ENCODE data around the gene CXorf58. TPM values are rescaled to one million over a fixed set of nuclear protein-coding genes. Genes with fewer than 3 reads are reported as not detected.

CXorf58 gene
- total and polyA plus RNA-seq, 2 of the 13 experiments (the other 11 are each of a cell fraction or from before 2014, with no cell fraction given) = not detected

DNA sequence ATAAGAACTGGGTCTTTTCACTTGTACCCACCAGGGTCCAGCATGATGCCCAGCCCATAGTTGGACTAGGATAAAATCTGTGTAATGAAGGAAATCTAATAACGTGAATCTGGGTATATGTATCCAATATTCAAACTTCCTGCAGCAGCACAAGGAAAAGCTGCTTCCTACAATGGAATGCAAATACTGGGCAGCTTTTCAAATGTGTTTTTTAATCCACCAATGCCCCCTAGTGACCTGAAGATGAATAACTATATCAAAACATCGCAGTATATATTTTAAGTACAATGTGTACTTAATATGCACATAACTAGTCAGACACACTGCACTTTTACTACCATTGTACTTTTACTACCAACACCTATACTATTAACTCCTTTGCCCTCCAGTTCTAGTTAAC is 5.4 kb upstream of the CXorf58 start:
- Histone ChIP-seq H3K36me3 (replicated peaks in 1 of 2; ENCODE audit: control insufficient read depth in 1 of 2, insufficient read depth in 2 of 2, low read length in 2 of 2) (no peaks in the 10 kb centered on the region), H3K4me3 (replicated peaks in 1 of 3; ENCODE audit: insufficient read depth in 1 of 3, low read depth in 2 of 3, low read length in 3 of 3) (peak overlapping the region in 1 of 3 experiments; percentile 33; a peak in 2 of 6 replicates), H3K9me3 (ENCODE audit: low read length) (no peaks in the 10 kb centered on the region), H3K27ac (ENCODE audit: extremely low read length, insufficient read depth, low read length) (no peak overlapping the region), H3K79me2 (ENCODE audit: insufficient read depth, low read length) (peaks cover 5% of the 10 kb centered on the region), H4K20me1 (ENCODE audit: insufficient read depth, low read length) (no peaks in the 10 kb centered on the region), H3K27me3 (ENCODE audit: control insufficient read depth in 1 of 2, insufficient read depth in 2 of 2, low read length in 2 of 2) (no peaks in the 10 kb centered on the region), H3K4me2 (ENCODE audit: low read depth, low read length) (peak overlapping the region; percentile 71), H3K9ac (ENCODE audit: insufficient read depth, low read depth, low read length) (peak overlapping the region; percentile 22; the same call in 1 of the 2 replicates), H3K4me1 (ENCODE audit: insufficient read depth, low read length) (peaks cover 60% of the 10 kb centered on the region), H2AFZ (ENCODE audit: low read length) (no peak overlapping the region)
- ChIA-PET POLR2A (interaction anchor here (0.9 to 3.1 kb wide), 7 partner anchors 76 to 208 kb away, joined by 3 to 91 read pairs (median 7); partner anchors contain the start of genes ACOT9 and SAT1), CTCF (ENCODE audit: low intra/inter-chr PET ratio, low total read pairs) (interaction anchor here (1.0 to 2.7 kb wide), 5 partner anchors 30 to 207 kb away, joined by 3 to 50 read pairs (median 27); partner anchors contain the start of gene SAT1)
- DNase-seq (ENCODE audit: low spot score) (peak; percentile 50), ATAC-seq (peak; percentile 67), FAIRE-seq (no peak)
- intact Hi-C loops (cut with micrococcal nuclease; ENCODE audit: unreplicated experiment) (loop anchor here (1.0 to 5.0 kb wide), 4 partner anchors 60 to 208 kb away; no protein-coding TSS in a partner anchor), in situ Hi-C loops (cut with HindIII; ENCODE audit: extremely low pct_ligation_motif_present, low pct_unique_long_range_greater_than_20kb) (loop anchor here (5.0 kb wide), 3 partner anchors 120 to 210 kb away; partner anchors contain the start of gene SAT1)
- 8% methylated on average over 1 of the region's 2 CpGs for WGBS (ENCODE audit: low lambda C conversion rate)
- BruUV-seq (replicated peaks) = no TSS peak
- no peak for TF ChIP-seq ZC3H4 (CRISPR knock-in tag; IDR thresholded peaks at IDR 0.05; ENCODE audit: borderline replicate concordance)
- TF ChIP-seq, protein P1, sequence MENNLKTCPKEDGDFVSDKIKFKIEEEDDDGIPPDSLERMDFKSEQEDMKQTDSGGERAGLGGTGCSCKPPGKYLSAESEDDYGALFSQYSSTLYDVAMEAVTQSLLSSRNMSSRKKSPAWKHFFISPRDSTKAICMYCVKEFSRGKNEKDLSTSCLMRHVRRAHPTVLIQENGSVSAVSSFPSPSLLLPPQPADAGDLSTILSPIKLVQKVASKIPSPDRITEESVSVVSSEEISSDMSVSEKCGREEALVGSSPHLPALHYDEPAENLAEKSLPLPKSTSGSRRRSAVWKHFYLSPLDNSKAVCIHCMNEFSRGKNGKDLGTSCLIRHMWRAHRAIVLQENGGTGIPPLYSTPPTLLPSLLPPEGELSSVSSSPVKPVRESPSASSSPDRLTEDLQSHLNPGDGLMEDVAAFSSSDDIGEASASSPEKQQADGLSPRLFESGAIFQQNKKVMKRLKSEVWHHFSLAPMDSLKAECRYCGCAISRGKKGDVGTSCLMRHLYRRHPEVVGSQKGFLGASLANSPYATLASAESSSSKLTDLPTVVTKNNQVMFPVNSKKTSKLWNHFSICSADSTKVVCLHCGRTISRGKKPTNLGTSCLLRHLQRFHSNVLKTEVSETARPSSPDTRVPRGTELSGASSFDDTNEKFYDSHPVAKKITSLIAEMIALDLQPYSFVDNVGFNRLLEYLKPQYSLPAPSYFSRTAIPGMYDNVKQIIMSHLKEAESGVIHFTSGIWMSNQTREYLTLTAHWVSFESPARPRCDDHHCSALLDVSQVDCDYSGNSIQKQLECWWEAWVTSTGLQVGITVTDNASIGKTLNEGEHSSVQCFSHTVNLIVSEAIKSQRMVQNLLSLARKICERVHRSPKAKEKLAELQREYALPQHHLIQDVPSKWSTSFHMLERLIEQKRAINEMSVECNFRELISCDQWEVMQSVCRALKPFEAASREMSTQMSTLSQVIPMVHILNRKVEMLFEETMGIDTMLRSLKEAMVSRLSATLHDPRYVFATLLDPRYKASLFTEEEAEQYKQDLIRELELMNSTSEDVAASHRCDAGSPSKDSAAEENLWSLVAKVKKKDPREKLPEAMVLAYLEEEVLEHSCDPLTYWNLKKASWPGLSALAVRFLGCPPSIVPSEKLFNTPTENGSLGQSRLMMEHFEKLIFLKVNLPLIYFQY (CRISPR knock-in tag; IDR thresholded peaks at IDR 0.05; ENCODE audit: borderline replicate concordance) = no peak
- TF ChIP-seq, protein P2, sequence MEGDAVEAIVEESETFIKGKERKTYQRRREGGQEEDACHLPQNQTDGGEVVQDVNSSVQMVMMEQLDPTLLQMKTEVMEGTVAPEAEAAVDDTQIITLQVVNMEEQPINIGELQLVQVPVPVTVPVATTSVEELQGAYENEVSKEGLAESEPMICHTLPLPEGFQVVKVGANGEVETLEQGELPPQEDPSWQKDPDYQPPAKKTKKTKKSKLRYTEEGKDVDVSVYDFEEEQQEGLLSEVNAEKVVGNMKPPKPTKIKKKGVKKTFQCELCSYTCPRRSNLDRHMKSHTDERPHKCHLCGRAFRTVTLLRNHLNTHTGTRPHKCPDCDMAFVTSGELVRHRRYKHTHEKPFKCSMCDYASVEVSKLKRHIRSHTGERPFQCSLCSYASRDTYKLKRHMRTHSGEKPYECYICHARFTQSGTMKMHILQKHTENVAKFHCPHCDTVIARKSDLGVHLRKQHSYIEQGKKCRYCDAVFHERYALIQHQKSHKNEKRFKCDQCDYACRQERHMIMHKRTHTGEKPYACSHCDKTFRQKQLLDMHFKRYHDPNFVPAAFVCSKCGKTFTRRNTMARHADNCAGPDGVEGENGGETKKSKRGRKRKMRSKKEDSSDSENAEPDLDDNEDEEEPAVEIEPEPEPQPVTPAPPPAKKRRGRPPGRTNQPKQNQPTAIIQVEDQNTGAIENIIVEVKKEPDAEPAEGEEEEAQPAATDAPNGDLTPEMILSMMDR (CRISPR knock-in tag; IDR thresholded peaks at IDR 0.05) = peak; percentile 63
- TF ChIP-seq KLF6 (CRISPR knock-in tag; IDR thresholded peaks at IDR 0.05) = no peak
- no peak for TF ChIP-seq ZNF883 (CRISPR knock-in tag; IDR thresholded peaks at IDR 0.05; ENCODE audit: not compliant biosample characterization)
- TF ChIP-seq ELF4 (CRISPR knock-in tag; IDR thresholded peaks at IDR 0.05; ENCODE audit: borderline replicate concordance) = no peak
- TF ChIP-seq RBM22 (optimal IDR thresholded peaks at IDR 0.05; ENCODE audit: low read length) = no peak
- no peak for TF ChIP-seq YEATS2 (CRISPR knock-in tag; IDR thresholded peaks at IDR 0.05; ENCODE audit: borderline replicate concordance)
- TF ChIP-seq, protein P3, sequence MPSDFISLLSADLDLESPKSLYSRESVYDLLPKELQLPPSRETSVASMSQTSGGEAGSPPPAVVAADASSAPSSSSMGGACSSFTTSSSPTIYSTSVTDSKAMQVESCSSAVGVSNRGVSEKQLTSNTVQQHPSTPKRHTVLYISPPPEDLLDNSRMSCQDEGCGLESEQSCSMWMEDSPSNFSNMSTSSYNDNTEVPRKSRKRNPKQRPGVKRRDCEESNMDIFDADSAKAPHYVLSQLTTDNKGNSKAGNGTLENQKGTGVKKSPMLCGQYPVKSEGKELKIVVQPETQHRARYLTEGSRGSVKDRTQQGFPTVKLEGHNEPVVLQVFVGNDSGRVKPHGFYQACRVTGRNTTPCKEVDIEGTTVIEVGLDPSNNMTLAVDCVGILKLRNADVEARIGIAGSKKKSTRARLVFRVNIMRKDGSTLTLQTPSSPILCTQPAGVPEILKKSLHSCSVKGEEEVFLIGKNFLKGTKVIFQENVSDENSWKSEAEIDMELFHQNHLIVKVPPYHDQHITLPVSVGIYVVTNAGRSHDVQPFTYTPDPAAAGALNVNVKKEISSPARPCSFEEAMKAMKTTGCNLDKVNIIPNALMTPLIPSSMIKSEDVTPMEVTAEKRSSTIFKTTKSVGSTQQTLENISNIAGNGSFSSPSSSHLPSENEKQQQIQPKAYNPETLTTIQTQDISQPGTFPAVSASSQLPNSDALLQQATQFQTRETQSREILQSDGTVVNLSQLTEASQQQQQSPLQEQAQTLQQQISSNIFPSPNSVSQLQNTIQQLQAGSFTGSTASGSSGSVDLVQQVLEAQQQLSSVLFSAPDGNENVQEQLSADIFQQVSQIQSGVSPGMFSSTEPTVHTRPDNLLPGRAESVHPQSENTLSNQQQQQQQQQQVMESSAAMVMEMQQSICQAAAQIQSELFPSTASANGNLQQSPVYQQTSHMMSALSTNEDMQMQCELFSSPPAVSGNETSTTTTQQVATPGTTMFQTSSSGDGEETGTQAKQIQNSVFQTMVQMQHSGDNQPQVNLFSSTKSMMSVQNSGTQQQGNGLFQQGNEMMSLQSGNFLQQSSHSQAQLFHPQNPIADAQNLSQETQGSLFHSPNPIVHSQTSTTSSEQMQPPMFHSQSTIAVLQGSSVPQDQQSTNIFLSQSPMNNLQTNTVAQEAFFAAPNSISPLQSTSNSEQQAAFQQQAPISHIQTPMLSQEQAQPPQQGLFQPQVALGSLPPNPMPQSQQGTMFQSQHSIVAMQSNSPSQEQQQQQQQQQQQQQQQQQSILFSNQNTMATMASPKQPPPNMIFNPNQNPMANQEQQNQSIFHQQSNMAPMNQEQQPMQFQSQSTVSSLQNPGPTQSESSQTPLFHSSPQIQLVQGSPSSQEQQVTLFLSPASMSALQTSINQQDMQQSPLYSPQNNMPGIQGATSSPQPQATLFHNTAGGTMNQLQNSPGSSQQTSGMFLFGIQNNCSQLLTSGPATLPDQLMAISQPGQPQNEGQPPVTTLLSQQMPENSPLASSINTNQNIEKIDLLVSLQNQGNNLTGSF (CRISPR knock-in tag; IDR thresholded peaks at IDR 0.05) = no peak
- TF ChIP-seq POLR2A (IDR thresholded peaks at IDR 0.05; ENCODE audit: insufficient read depth in 1 of 2, low read depth in 2 of 2, low read length in 2 of 2) = no peak
- no peak for TF ChIP-seq CHD2 (IDR thresholded peaks at IDR 0.05; ENCODE audit: low read depth, low read length)
- no peak for TF ChIP-seq KAT7 (CRISPR knock-in tag; IDR thresholded peaks at IDR 0.05; ENCODE audit: borderline replicate concordance)
- TF ChIP-seq TBP (CRISPR knock-in tag; IDR thresholded peaks at IDR 0.05) = no peak
- no peak for TF ChIP-seq GFI1 (CRISPR knock-in tag; IDR thresholded peaks at IDR 0.05; ENCODE audit: borderline replicate concordance)
